Hepatocyte (in vitro differentiated cells): ENCODE data around the gene RIMBP2. TPM values are rescaled to one million over a fixed set of nuclear protein-coding genes. Genes with fewer than 3 reads are reported as not detected.

Experiments used
- DNase-seq: peaks from one replicate; pipeline ENCODE4 v3.0.0-alpha.2; 2016; ENCODE audit warnings: low spot score
- H2AFZ ChIP-seq: fragments of 200-600 bp; sonication (generic); 2 replicates; pipeline ENCODE4 v1.6.0; 2016; ENCODE audit warnings: antibody characterized with exemption, mild to moderate bottlenecking
- H3K27ac ChIP-seq: fragments of 200-600 bp; sonication (generic); 2 replicates; pipeline ENCODE4 v1.5.1; 2016; ENCODE audit warnings: mild to moderate bottlenecking
- H3K27me3 ChIP-seq: fragments of 200-600 bp; sonication (generic); 2 replicates; pipeline ENCODE4 v1.6.1; 2016
- H3K36me3 ChIP-seq: fragments of 200-600 bp; sonication (generic); replicated peaks from 2 replicates; pipeline ENCODE4 v1.5.1; 2016; ENCODE audit warnings: low read depth; ENCODE audit not compliant: insufficient read depth
- H3K4me1 ChIP-seq: fragments of 200-600 bp; sonication (generic); 2 replicates; pipeline ENCODE4 v1.5.1; 2016; ENCODE audit warnings: mild to moderate bottlenecking, moderate library complexity; ENCODE audit not compliant: insufficient read depth
- H3K4me2 ChIP-seq: fragments of 200-600 bp; sonication (generic); 2 replicates; pipeline ENCODE4 v1.6.0; 2016
- H3K4me3 ChIP-seq: fragments of 200-600 bp; sonication (generic); 2 replicates; pipeline ENCODE4 v1.5.1; 2016; ENCODE audit warnings: mild to moderate bottlenecking
- H3K79me2 ChIP-seq: fragments of 200-600 bp; sonication (generic); 2 replicates; pipeline ENCODE4 v1.6.0; 2017; ENCODE audit warnings: mild to moderate bottlenecking
- H3K9me2 ChIP-seq: fragments of 200-600 bp; sonication (generic); replicated peaks from 2 replicates; pipeline ENCODE4 v1.6.0; 2017; ENCODE audit warnings: mild to moderate bottlenecking; ENCODE audit not compliant: insufficient read depth
- H3K9me3 ChIP-seq: fragments of 200-600 bp; sonication (generic); 2 replicates; pipeline ENCODE4 v1.5.1; 2016; ENCODE audit warnings: low read depth, mild to moderate bottlenecking
- H4K20me1 ChIP-seq: fragments of 200-600 bp; sonication (generic); 2 replicates; pipeline ENCODE4 v1.6.0; 2016; ENCODE audit warnings: mild to moderate bottlenecking; ENCODE audit not compliant: insufficient read depth, poor library complexity, severe bottlenecking
- CTCF ChIP-seq: fragments of 200-600 bp; sonication (generic); IDR thresholded peaks from 2 replicates; pipeline ENCODE4 v1.5.1; 2016; ENCODE audit warnings: antibody characterized with exemption, mild to moderate bottlenecking; ENCODE audit not compliant: poor library complexity
- EZH2 ChIP-seq: fragments of 200-600 bp; sonication (generic); IDR thresholded peaks from 2 replicates; pipeline ENCODE4 v1.6.1; 2016; ENCODE audit warnings: antibody characterized with exemption, mild to moderate bottlenecking, borderline replicate concordance
- EZH2phosphoT487 ChIP-seq: fragments of 200-600 bp; sonication (generic); IDR thresholded peaks from one replicate; pipeline ENCODE4 v1.6.1; 2018; ENCODE audit warnings: antibody characterized with exemption, mild to moderate bottlenecking, low read depth, moderate library complexity; ENCODE audit not compliant: unreplicated experiment, severe bottlenecking
- WGBS: methylation state at CpG from one replicate; pipeline ENCODE4 v1.1.6; 2016; ENCODE audit warnings: low lambda C conversion rate; ENCODE audit errors: missing lambda C conversion rate; 5-methylcytosine and 5-hydroxymethylcytosine counted together
- polyA plus RNA-seq: library from polyadenylated mRNA; unstranded; fragments of >200 nt; fragmentation: Nextera tagmentation; extraction: Ambion mirVana; gene quantifications from 2 replicates; pipeline ENCODE4 v1.2.1, GENCODE V29; 2016
- total RNA-seq: library from RNA; depleted of rRNA; stranded (reverse); fragments of >200 nt; gene quantifications from 2 replicates; pipeline ENCODE4 v1.2.3, GENCODE V29; 2014

Gene RIMBP2
- total and polyA plus RNA-seq, 2 experiments from 2014 or later, result 2.5 to 4.4 TPM

- Histone ChIP-seq H3K9me3 (no peaks in the 10 kb centered on the region), H3K27ac (no peak overlapping the region), H3K36me3 (no peaks in the 10 kb centered on the region), H3K27me3 (no peaks in the 10 kb centered on the region), H2AFZ (no peak overlapping the region), H3K4me3 (no peak overlapping the region), H3K4me2 (no peak overlapping the region), H3K79me2 (no peaks in the 10 kb centered on the region), H3K4me1 (no peaks in the 10 kb centered on the region), H4K20me1 (no peaks in the 10 kb centered on the region), H3K9me2 (no peaks in the 10 kb centered on the region)
- no peak for DNase-seq
- WGBS, result 77% methylated on average over 8 of the region's 8 CpGs
- TF ChIP-seq EZH2phosphoT487 (no peak), EZH2 (no peak), CTCF (no peak)
Measured at GRCh38 chr12:130664772-130665171, 51.3 kb downstream of the RIMBP2 start.

- Histone ChIP-seq H3K9me3 (no peaks in the 10 kb centered on the region), H4K20me1 (no peaks in the 10 kb centered on the region), H2AFZ (no peak overlapping the region), H3K9me2 (no peaks in the 10 kb centered on the region), H3K4me3 (no peak overlapping the region), H3K4me2 (no peak overlapping the region), H3K4me1 (no peaks in the 10 kb centered on the region), H3K27me3 (no peaks in the 10 kb centered on the region), H3K36me3 (no peaks in the 10 kb centered on the region), H3K79me2 (no peaks in the 10 kb centered on the region), H3K27ac (no peak overlapping the region)
- WGBS, result 72% methylated on average over 18 of the region's 20 CpGs
- no peak for DNase-seq
- TF ChIP-seq EZH2phosphoT487, result no peak
- TF ChIP-seq CTCF, result no peak
- TF ChIP-seq EZH2, result no peak
Measured at GRCh38 chr12:130664252-130664651, 51.8 kb downstream of the RIMBP2 start.

- no peaks in the 10 kb centered on the region for H3K9me3 ChIP-seq
- no peaks in the 10 kb centered on the region for H3K27me3 ChIP-seq
- TF ChIP-seq EZH2 (no peak), EZH2phosphoT487 (no peak), CTCF (no peak)
- no peaks in the 10 kb centered on the region for H3K79me2 ChIP-seq
- H3K27ac ChIP-seq, result no peak overlapping the region
- DNase-seq, result no peak
- H3K4me1 ChIP-seq, result no peaks in the 10 kb centered on the region
- H3K4me2 ChIP-seq, result no peak overlapping the region
- H3K9me2 ChIP-seq, result no peaks in the 10 kb centered on the region
- no peak overlapping the region for H2AFZ ChIP-seq
- no peak overlapping the region for H3K4me3 ChIP-seq
- H4K20me1 ChIP-seq, result no peaks in the 10 kb centered on the region
- WGBS, result 79% methylated on average over 6 of the region's 6 CpGs
- no peaks in the 10 kb centered on the region for H3K36me3 ChIP-seq
Measured at GRCh38 chr12:130663514-130663913, 52.6 kb downstream of the RIMBP2 start.
